Measurements from ENCODE around the gene UBXN10.

The UBXN10 gene

GRCh38 chr1:20137604-20138003 is 48.3 kb upstream of the UBXN10 start:
- Histone ChIP-seq H4K20me1 (ENCODE audit: insufficient read depth, low read length, poor library complexity, severe bottlenecking) (no peaks in the 10 kb centered on the region), H3K4me3 (ENCODE audit: low read length, poor library complexity, severe bottlenecking) (no peak overlapping the region), H3K9me2 (replicated peaks; ENCODE audit: low read depth, low read length) (no peaks in the 10 kb centered on the region), H3K9ac (ENCODE audit: low read depth, low read length, poor library complexity, severe bottlenecking) (no peak overlapping the region), H3K27me3 (ENCODE audit: insufficient read depth, low read length, poor library complexity, severe bottlenecking) (no peaks in the 10 kb centered on the region), H2AFZ (ENCODE audit: low read length) (no peak overlapping the region), H3K9me3 (ENCODE audit: insufficient read depth, low read depth, low read length) (no peaks in the 10 kb centered on the region), H3K4me2 (ENCODE audit: low read depth, low read length, poor library complexity, severe bottlenecking) (no peak overlapping the region), H3F3A (ENCODE audit: low read depth) (no peaks in the 10 kb centered on the region), H3K36me3 (ENCODE audit: insufficient read depth, low read length) (no peaks in the 10 kb centered on the region), H3K79me2 (ENCODE audit: insufficient read depth, low read length) (no peaks in the 10 kb centered on the region), H3K4me1 (ENCODE audit: insufficient read depth, low read length, poor library complexity, severe bottlenecking) (no peaks in the 10 kb centered on the region)
- no peak for TF ChIP-seq EZH2phosphoT487 (IDR thresholded peaks at IDR 0.05; ENCODE audit: borderline replicate concordance)
- no peak for TF ChIP-seq CTCF (conservative IDR thresholded peaks at IDR 0.05; ENCODE audit: low read length)

GRCh38 chr1:20138346-20138745 is 47.5 kb upstream of the UBXN10 start:
- Histone ChIP-seq H3K36me3 (ENCODE audit: insufficient read depth, low read length) (no peaks in the 10 kb centered on the region), H3K4me3 (ENCODE audit: low read length, poor library complexity, severe bottlenecking) (no peak overlapping the region), H2AFZ (ENCODE audit: low read length) (no peak overlapping the region), H3F3A (ENCODE audit: low read depth) (no peaks in the 10 kb centered on the region), H4K20me1 (ENCODE audit: insufficient read depth, low read length, poor library complexity, severe bottlenecking) (no peaks in the 10 kb centered on the region), H3K9ac (ENCODE audit: low read depth, low read length, poor library complexity, severe bottlenecking) (no peak overlapping the region), H3K9me2 (replicated peaks; ENCODE audit: low read depth, low read length) (no peaks in the 10 kb centered on the region), H3K4me2 (ENCODE audit: low read depth, low read length, poor library complexity, severe bottlenecking) (no peak overlapping the region), H3K79me2 (ENCODE audit: insufficient read depth, low read length) (no peaks in the 10 kb centered on the region), H3K9me3 (ENCODE audit: insufficient read depth, low read depth, low read length) (no peaks in the 10 kb centered on the region), H3K4me1 (ENCODE audit: insufficient read depth, low read length, poor library complexity, severe bottlenecking) (no peaks in the 10 kb centered on the region), H3K27me3 (ENCODE audit: insufficient read depth, low read length, poor library complexity, severe bottlenecking) (no peaks in the 10 kb centered on the region)
- TF ChIP-seq CTCF (conservative IDR thresholded peaks at IDR 0.05; ENCODE audit: low read length) (no peak), EZH2phosphoT487 (IDR thresholded peaks at IDR 0.05; ENCODE audit: borderline replicate concordance) (no peak)

DNA sequence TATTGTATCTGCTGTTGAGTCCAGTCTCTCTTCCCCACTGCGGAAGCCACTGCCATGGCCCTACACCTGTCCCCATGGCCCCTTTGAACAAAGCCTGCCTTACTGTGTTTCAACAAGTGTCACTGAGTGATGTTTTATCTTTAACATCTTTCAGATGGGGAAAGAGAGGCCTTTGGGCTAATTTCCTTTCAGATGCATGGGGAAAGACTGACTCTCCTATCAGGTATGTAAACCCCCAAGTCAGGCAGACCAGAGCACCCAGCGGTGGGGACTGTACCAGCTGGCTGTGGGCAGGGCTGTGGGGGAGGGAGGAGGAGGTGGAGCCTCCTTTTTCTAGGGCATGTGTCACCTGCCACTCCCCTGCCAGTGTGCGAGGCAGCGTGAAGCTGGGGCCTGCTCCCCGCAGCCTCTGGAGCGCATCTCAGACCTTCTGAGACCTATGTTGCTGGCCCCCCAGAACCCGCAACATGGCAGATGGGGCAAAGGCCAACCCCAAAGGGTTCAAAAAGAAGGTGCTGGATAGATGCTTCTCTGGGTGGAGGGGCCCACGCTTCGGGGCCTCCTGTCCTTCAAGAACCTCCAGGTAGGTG is 46.8 kb upstream of the UBXN10 start, which contains the start of gene PLA2G2F:
Gene PLA2G2F, plus strand, starts transcription at position 363 of the 590 bp plus-strand sequence. Its CDS starts 105 bp downstream, at position 468.
- Histone ChIP-seq H3K79me2 (ENCODE audit: insufficient read depth, low read length) (no peaks in the 10 kb centered on the region), H4K20me1 (ENCODE audit: insufficient read depth, low read length, poor library complexity, severe bottlenecking) (no peaks in the 10 kb centered on the region), H3K9me3 (ENCODE audit: insufficient read depth, low read depth, low read length) (no peaks in the 10 kb centered on the region), H3K9me2 (replicated peaks; ENCODE audit: low read depth, low read length) (no peaks in the 10 kb centered on the region), H3K9ac (ENCODE audit: low read depth, low read length, poor library complexity, severe bottlenecking) (no peak within 1 kb of the TSS), H3K4me2 (ENCODE audit: low read depth, low read length, poor library complexity, severe bottlenecking) (no peak within 1 kb of the TSS), H3K4me1 (ENCODE audit: insufficient read depth, low read length, poor library complexity, severe bottlenecking) (no peaks in the 10 kb centered on the region), H3K27me3 (ENCODE audit: insufficient read depth, low read length, poor library complexity, severe bottlenecking) (no peaks in the 10 kb centered on the region), H3K36me3 (ENCODE audit: insufficient read depth, low read length) (no peaks in the 10 kb centered on the region), H3K4me3 (ENCODE audit: low read length, poor library complexity, severe bottlenecking) (no peak within 1 kb of the TSS), H3F3A (ENCODE audit: low read depth) (no peaks in the 10 kb centered on the region), H2AFZ (ENCODE audit: low read length) (no peak within 1 kb of the TSS)
- TF ChIP-seq EZH2phosphoT487 (IDR thresholded peaks at IDR 0.05; ENCODE audit: borderline replicate concordance), result no peak
- no peak for TF ChIP-seq CTCF (conservative IDR thresholded peaks at IDR 0.05; ENCODE audit: low read length)
